HG03571 (cell line): ENCODE data around the gene TAOK3.

ENCODE experiments used
- ATAC-seq: cut with Tn5 transposase; IDR thresholded peaks from one replicate; pipeline ENCODE4 v1.9.1; 2021; ENCODE audit not compliant: unreplicated experiment

The TAOK3 gene

DNA sequence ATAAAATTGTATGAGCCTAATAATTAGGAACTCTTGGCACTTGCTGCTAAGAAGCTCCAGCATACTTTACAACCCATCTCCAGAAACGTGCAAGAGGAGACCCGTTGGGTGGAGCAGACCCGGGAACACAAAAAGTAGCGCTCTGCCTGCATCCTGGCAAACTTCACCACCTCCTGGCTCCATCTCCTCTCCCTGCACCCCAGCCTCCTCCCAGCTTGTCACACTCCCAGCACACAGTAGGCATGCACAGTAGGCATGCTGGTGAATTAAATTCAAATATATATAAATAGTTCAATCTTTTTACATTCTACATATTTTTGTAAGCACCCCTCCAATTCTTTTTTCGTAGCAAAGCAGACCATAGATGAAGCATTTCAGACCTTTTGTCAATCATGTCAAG, 270.1 kb downstream of the TAOK3 start:
- ATAC-seq, result no peak

- no peak for ATAC-seq
Observed at GRCh38 chr12:118102070-118102469, 270.6 kb downstream of the TAOK3 start.

- ATAC-seq, result no peak
Observed at GRCh38 chr12:118101051-118101450, 271.7 kb downstream of the TAOK3 start.
